Activated T-helper 2 cell treated with anti-CD3 and anti-CD28 coated beads, Interferon-gamma antibody, Interleukin-2, Interleukin-4, amounts not matched to agents 10 μg/mL and 5 μg/mL and 100 μg/mL, durations not matched to agents 14 hours and 24 hours and 36 hours (primary cell): Measurements from ENCODE around the gene CRAT. TPM values are rescaled to one million over a fixed set of nuclear protein-coding genes. Genes with fewer than 3 reads are reported as not detected.

Source experiments
- DNase-seq: peaks from one replicate; pipeline ENCODE4 v3.0.0; 2021; ENCODE audit warnings: low spot score
- H3K27ac Mint-ChIP-seq: one replicate; pipeline ENCODE4 v1.8.0; 2021; ENCODE audit warnings: mixed read lengths
- H3K27me3 Mint-ChIP-seq: one replicate; pipeline ENCODE4 v1.8.0; 2021; ENCODE audit warnings: low read depth, mixed read lengths
- H3K36me3 Mint-ChIP-seq: one replicate; pipeline ENCODE4 v1.8.0; 2021; ENCODE audit warnings: low read depth, mixed read lengths
- H3K4me1 Mint-ChIP-seq: one replicate; pipeline ENCODE4 v1.8.0; 2021; ENCODE audit warnings: low read depth, mixed read lengths
- H3K4me3 Mint-ChIP-seq: one replicate; pipeline ENCODE4 v1.8.0; 2021; ENCODE audit warnings: low read depth, mild to moderate bottlenecking, moderate library complexity, mixed read lengths
- H3K9me3 Mint-ChIP-seq: one replicate; pipeline ENCODE4 v1.8.0; 2021; ENCODE audit warnings: mixed read lengths
- intact Hi-C: fragments of 100-400 bp; cut with micrococcal nuclease; formaldehyde crosslinking; loops from one replicate; pipeline ENCODE4 v1.15.1; 2023
- total RNA-seq: library from RNA; stranded (reverse); gene quantifications from 2 replicates; pipeline ENCODE4 v1.2.3, GENCODE V29; 2022

The CRAT gene
- total RNA-seq: 13.6 and 14.3 TPM in 2 replicates

DNA sequence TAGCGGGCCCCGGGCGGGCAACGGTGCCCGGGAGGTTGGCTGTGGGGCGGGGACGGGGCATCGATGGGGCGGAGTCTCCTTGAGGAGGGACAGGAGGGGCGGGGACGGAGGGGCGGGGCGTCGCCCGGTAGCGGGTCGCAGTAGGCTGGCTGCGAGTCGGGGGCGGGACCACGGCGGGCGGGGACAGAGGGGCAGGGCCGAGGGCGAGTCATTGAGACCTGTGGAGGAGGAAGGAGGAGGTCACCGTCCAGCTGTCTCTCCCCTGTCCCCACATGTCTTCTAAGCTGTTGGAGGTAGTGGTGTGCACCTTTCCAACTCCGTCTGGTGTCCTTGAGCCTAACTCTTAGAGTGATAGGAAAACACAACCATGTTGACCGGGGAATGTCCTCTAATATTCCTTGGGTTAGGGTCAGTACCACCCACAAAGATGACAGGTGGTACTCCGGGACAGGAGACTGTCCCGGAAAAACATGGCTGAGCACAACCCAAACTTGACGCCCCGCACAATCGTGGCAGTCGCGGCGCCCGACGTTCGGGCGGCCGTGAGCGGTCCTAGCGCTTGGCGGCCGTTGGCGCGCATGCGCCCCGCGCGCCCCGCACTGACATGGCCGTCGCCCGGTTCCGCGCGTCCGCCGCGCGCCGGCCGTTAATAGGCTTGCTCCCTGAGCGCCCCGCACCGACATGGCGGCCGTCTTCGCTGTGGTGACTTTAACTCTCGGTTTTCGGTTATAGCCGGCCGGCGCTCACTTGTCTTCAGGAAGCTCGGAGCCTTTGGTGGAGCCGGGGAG is at the start of gene CRAT, which contains the start of gene PTPA:
Gene CRAT (minus strand): TSS at position 54 of the 788 bp plus-strand sequence. CDS start 284 bp downstream, outside the sequence.
Gene PTPA (plus strand): TSS at position 676 of the 788 bp plus-strand sequence. CDS start 186 bp downstream, outside the sequence.
- peak; percentile 90 for DNase-seq
- Mint-ChIP-seq H3K27me3 (no peaks in the 10 kb centered on the region), H3K4me1 (peaks cover 21% of the 10 kb centered on the region), H3K9me3 (no peaks in the 10 kb centered on the region), H3K27ac (peak within 1 kb of the TSS; percentile 96), H3K36me3 (no peaks in the 10 kb centered on the region), H3K4me3 (peak within 1 kb of the TSS; percentile 95)
- intact Hi-C loops: loop anchor here (1.0 kb wide), 2 partner anchors 30 to 302 kb away; partner anchors contain the start of gene DOLPP1

DNA sequence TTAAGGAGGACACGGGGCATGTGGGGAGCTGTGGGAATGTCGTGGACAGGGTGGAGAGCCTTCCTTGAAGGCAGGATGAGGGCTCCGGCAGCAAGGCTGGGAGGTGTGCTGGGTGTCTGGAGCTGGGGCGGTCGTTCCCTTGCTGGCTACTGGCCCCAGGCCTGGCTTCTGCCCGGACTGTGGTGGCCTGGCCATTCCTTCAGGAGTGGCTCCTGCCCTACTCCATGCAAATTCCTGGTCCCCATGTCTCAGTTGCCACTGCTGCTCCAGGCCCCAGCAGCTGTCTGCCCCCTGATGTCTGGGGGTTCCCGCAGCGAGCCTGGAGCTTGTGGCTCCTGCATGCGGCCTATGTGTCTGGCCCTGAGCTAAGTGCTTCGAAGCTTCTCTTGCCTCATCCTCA is 45.6 kb upstream of the CRAT start:
- Mint-ChIP-seq H3K9me3 (no peaks in the 10 kb centered on the region), H3K4me3 (no peak overlapping the region), H3K36me3 (no peaks in the 10 kb centered on the region), H3K27me3 (no peaks in the 10 kb centered on the region), H3K27ac (no peak overlapping the region), H3K4me1 (no peaks in the 10 kb centered on the region)
- intact Hi-C loops: no loop called here
- DNase-seq: no peak

DNA sequence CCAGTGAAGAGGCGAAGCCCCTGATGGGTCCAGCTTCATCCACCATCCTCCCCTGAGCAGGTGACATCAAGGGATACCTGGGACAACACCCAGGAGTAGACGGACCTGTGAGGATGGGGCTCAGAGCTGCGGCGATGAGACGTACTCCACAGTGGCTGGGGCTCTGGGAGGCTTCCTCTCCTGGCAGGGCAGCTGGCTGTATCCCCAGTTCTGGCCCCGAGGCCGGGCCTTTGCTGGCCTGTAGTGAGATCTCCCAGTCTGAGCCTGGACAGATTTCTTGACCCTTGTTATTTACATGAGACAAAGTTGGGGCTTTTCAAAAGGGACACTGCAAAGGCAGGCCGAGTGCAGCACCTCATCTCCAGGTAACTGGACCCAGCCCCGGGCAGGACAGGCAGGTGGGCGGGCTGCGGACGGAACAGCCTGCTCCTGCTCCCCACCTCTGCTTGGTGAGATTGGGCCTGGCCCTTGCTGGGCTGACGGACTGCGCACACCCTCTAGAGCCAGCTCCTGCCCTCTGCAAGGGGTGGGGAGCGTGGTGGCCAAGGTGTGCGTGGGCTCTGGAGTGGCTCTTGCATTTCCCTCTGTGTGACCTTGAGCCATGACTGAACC is 44.4 kb upstream of the CRAT start:
- H3K4me3 Mint-ChIP-seq: no peak overlapping the region
- no peaks in the 10 kb centered on the region for H3K27me3 Mint-ChIP-seq
- no peak overlapping the region for H3K27ac Mint-ChIP-seq
- intact Hi-C loops: no loop called here
- H3K4me1 Mint-ChIP-seq: no peaks in the 10 kb centered on the region
- no peak for DNase-seq
- H3K9me3 Mint-ChIP-seq: no peaks in the 10 kb centered on the region
- H3K36me3 Mint-ChIP-seq: peaks cover 2% of the 10 kb centered on the region

DNA sequence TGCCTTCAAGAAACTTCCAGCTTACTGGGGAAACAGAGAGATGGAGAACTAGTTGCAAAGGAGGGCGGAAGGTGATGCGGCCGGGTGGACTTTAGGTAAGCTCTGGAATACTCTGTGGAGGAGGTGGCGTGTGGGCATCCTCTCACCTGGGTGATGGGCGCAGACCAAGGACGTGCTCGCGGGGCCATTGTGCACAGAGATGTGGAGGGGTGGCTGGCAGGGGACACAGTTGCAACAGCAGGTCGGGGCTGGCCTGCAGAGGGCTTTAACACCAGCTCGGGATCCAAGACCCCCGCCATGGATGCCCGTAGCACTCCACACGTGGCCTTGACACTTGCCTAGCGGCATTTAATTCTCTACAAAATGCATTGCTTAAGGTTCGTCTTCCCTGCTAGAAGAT is 40.9 kb upstream of the CRAT start:
- Mint-ChIP-seq H3K4me3 (no peak overlapping the region), H3K9me3 (no peaks in the 10 kb centered on the region), H3K27ac (no peak overlapping the region), H3K27me3 (no peaks in the 10 kb centered on the region), H3K36me3 (peaks cover 9% of the 10 kb centered on the region), H3K4me1 (no peaks in the 10 kb centered on the region)
- intact Hi-C loops: no loop called here
- DNase-seq: no peak

DNA sequence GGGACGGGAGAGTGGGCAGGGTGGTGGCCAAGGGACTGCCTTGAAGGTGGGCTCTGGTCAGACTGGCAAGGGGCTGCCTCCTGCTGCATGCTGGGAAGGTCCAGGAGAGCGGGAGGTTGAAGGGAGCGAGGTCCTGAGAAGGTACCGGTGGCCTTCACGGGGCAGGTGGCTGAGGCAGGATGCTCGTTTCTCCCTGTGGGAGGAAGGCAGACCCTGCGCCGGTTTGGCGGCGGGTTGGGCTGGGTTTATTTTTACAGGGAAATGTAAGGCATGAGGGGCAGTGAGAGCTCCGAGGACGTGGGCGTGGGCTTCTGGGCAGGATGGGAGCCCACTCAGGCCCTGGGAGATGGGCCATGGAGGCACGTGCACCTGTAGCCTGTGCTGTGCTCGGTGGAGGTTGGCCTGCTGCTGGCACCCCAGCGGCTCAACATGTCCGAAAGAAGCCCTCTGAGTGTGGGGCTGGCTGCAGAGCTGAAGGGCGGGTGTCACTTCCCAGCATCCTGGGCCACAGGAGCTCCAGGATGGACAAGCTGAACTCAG is 40.1 kb upstream of the CRAT start:
- no peaks in the 10 kb centered on the region for H3K4me1 Mint-ChIP-seq
- H3K27ac Mint-ChIP-seq: no peak overlapping the region
- no peak overlapping the region for H3K4me3 Mint-ChIP-seq
- intact Hi-C loops: no loop called here
- DNase-seq: no peak
- H3K36me3 Mint-ChIP-seq: peaks cover 12% of the 10 kb centered on the region
- H3K9me3 Mint-ChIP-seq: no peaks in the 10 kb centered on the region
- H3K27me3 Mint-ChIP-seq: no peaks in the 10 kb centered on the region

DNA sequence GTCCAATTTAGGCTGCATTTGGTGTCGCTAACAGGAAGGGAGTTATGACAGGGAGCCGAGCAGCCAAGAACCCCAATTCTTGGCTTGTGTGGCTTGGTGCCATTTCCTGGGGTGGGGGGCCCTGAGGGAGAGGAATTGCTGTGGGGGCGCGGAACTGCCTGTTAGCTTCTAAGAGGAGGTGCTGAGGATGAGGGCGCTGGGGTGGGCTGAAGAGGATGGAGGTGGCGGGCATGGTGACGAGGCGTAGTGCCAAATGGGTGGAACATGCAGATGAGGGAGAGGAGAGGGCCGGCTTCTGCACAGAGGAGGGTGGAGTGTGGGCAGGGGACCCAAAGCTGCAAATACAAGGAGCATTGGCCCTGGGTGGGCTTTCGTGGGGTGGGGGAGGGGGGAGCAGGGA is 39.5 kb upstream of the CRAT start:
- Mint-ChIP-seq H3K4me1 (no peaks in the 10 kb centered on the region), H3K36me3 (peaks cover 12% of the 10 kb centered on the region), H3K4me3 (no peak overlapping the region), H3K27me3 (no peaks in the 10 kb centered on the region), H3K27ac (no peak overlapping the region), H3K9me3 (no peaks in the 10 kb centered on the region)
- no peak for DNase-seq
- intact Hi-C loops: no loop called here

DNA sequence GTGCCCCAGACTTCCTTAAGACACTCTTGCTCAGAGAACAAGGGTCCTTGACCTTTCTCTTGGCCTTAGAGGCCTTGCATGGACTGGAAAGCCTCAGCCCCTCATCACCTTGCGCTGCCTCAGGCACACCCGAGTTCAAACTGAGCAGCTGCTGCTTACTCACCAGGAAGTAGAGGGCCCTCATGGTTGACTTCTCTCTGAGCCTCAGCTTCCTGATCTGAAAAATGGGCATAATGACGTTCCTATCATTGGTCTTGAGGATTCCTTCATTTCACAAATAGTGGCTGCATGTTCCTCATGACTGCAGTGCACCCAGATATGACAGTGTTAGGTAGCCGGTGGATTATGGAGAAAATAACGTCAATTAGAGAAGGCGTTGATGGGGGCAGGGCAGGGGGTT is 38.8 kb upstream of the CRAT start:
- Mint-ChIP-seq H3K4me1 (no peaks in the 10 kb centered on the region), H3K4me3 (no peak overlapping the region), H3K27me3 (no peaks in the 10 kb centered on the region), H3K9me3 (no peaks in the 10 kb centered on the region), H3K36me3 (peaks cover 12% of the 10 kb centered on the region), H3K27ac (no peak overlapping the region)
- intact Hi-C loops: no loop called here
- DNase-seq: no peak

DNA sequence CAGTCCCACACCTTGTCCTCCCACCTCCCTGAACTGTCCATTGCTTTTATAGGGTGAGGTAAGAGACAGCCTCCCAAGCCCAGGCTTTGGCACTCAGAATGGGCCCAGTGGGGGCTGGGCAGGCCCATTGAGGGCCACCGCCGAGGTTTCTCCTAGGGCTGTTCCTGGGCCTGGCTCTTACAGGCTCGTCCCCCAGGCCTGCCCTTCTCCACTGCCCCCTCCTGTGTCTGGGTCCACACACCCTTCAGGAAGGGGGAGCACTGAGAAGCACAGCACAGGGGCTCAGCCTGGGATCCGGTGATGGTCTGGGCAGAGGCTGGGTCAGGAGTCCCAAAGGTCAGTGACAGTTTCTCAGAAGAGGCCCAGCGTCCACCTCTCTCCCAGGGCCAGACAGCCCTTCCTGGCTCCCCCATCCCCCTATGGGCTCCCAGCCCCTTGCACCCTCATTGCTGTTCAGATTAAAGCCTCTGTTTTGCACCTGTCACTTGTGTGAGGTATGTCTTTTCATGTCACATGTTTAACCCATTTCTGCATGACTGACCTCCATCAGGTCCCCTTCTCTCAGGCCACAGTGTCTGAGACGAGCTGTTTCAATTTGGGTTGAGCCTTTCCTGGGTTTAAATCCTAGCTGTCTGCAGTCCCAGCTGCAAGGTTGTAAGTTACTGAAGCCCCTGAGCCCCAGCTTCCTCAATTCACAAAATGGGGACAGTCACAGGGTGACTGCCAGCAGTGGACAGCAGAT is 38.0 kb upstream of the CRAT start:
- no peak overlapping the region for H3K27ac Mint-ChIP-seq
- intact Hi-C loops: no loop called here
- H3K4me3 Mint-ChIP-seq: no peak overlapping the region
- DNase-seq: no peak
- H3K36me3 Mint-ChIP-seq: peaks cover 18% of the 10 kb centered on the region
- H3K9me3 Mint-ChIP-seq: no peaks in the 10 kb centered on the region
- peaks cover 3% of the 10 kb centered on the region for H3K4me1 Mint-ChIP-seq
- no peaks in the 10 kb centered on the region for H3K27me3 Mint-ChIP-seq

DNA sequence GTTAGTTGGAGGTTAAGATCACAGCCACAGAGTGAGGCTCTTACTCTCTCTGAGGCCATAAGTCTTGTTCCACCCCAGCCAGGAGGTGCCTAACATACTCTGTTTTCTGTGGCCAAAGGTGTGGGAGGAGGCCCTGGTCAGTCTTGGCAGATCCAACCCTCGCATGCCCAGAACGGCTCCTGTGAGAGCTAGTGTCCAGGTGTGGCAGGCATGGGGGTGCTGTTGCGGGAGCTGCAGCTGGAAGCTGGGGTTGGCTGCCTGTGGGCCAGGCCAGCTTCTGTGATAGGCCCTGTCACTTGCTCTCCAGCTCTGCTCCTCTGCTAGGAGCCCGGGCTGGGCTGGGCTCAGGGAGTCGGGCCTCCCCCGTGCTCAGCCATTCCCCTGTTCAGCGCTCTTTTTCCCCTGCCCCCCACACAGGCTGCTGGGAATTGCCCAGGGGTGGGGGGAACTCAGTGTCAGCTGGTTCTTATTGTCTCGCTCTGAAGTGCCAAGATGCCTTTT is 35.9 kb upstream of the CRAT start:
- intact Hi-C loops: no loop called here
- peaks cover 26% of the 10 kb centered on the region for H3K36me3 Mint-ChIP-seq
- no peaks in the 10 kb centered on the region for H3K9me3 Mint-ChIP-seq
- no peak overlapping the region for H3K4me3 Mint-ChIP-seq
- no peak overlapping the region for H3K27ac Mint-ChIP-seq
- no peaks in the 10 kb centered on the region for H3K27me3 Mint-ChIP-seq
- H3K4me1 Mint-ChIP-seq: peaks cover 17% of the 10 kb centered on the region
- no peak for DNase-seq

DNA sequence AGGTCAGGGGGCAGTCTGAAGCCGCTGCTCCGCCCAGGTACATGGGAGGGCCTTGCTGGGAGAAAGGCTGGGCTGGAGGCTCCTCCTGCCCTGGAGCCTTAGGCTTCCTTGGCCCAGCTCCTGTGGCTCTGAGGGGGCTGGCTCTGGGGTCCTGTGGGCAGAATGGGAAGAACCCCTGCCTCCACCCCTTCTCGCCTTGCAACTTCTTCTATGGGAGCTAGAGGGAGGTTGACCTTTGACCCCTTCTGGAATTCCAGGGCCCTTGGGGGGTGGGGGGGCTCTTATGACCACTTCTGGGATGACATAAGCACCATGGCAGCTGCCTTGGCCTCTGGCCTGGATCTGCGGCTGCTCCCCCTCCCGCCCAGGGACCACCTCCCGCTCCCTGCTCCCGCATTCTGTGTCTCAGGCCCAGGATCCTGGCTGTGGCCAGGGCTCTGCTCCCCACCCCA is 35.3 kb upstream of the CRAT start:
- no peaks in the 10 kb centered on the region for H3K9me3 Mint-ChIP-seq
- no peaks in the 10 kb centered on the region for H3K27me3 Mint-ChIP-seq
- intact Hi-C loops: no loop called here
- no peak overlapping the region for H3K27ac Mint-ChIP-seq
- DNase-seq: no peak
- no peak overlapping the region for H3K4me3 Mint-ChIP-seq
- peaks cover 26% of the 10 kb centered on the region for H3K36me3 Mint-ChIP-seq
- peaks cover 24% of the 10 kb centered on the region for H3K4me1 Mint-ChIP-seq

DNA sequence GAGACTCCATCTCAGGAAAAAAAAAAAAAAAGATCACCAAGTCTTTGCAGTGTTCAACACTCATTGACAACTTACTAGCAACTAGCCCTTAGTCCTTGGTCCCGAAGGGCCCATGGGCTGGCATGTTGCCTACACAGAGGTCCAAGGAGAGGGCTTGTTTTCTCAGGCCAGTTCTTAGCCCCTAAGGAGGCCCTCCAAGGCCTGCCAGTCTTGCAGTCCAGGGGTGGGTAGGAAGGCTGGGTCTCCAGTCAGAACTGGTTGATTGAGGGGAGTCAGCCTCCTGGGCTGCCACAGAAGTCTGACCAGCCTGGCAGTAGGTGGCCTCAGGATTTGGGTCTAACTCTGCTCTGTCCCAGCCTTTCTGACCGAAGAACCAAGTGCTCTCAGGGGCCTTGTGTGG is 34.7 kb upstream of the CRAT start:
- Mint-ChIP-seq H3K4me1 (peaks cover 27% of the 10 kb centered on the region), H3K27ac (no peak overlapping the region), H3K9me3 (no peaks in the 10 kb centered on the region), H3K36me3 (peaks cover 24% of the 10 kb centered on the region), H3K4me3 (no peak overlapping the region), H3K27me3 (no peaks in the 10 kb centered on the region)
- no peak for DNase-seq
- intact Hi-C loops: no loop called here

DNA sequence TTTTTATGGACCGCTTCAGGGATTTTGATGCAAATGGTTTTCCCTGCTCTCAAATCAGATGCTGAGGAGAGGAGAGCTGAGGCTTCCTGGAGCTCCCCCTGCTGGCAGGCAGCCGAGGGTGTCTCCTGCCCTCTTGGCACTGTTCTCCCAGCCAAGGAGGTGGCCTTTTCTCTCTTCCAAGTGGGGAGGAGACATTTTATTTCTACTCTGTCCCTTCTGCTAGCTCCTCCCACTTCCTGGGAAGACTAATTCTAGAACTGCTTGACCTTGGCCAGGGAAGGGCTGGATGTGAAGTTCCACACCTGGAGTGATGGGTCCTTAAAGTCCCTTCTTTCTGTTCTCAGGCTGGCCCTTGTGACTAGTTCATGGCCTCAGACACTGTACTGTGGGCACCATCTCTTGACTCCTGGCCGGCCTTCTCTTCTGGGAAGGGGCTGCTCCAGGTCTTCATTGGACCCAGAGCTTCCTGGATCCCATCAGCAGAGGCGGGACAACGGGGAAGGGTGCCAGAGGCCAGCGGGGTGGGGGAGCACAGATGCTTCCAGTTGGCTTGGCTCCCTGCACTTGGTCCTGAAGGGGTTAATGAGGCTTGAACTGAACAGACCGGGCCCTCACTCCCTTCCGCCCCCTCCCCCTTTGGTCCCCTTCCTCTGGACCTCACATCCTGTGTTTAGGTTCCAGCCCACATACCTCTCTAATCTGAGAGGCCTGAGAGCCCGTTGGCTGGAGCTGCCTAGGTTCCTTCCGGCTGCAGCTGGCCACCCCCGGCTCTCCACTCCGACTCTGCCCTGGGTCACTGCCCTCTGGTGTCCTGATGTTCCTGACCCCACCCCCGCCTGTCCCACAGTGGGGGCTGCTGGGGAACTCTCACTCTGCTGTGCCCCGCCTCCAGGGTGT is 32.7 kb upstream of the CRAT start:
- Mint-ChIP-seq H3K4me1 (peaks cover 37% of the 10 kb centered on the region), H3K27me3 (no peaks in the 10 kb centered on the region), H3K36me3 (peaks cover 21% of the 10 kb centered on the region), H3K27ac (peak overlapping the region; percentile 82), H3K9me3 (no peaks in the 10 kb centered on the region), H3K4me3 (peak overlapping the region; percentile 21)
- intact Hi-C loops: no loop called here
- DNase-seq: peak; percentile 54
